GM12878 (cell line): Measurements from ENCODE around the gene PPP1R13L. TPM values are rescaled to one million over a fixed set of nuclear protein-coding genes. Genes with fewer than 3 reads are reported as not detected.

Experiments
- CREM ChIP-seq: IDR thresholded peaks from 2 replicates; pipeline ENCODE4 v1.6.1; 2014; ENCODE audit warnings: antibody characterized with exemption, low read depth
- KAT2A ChIP-seq: conservative IDR thresholded peaks from 2 replicates; pipeline ENCODE4 v1.6.1; 2011; ENCODE audit warnings: low read depth, low read length; ENCODE audit not compliant: control insufficient read depth
- LARP7 ChIP-seq: fragments of 450-650 bp; IDR thresholded peaks from 2 replicates; pipeline ENCODE4 v1.6.1; 2017; ENCODE audit warnings: mild to moderate bottlenecking
- MEF2B ChIP-seq: fragments of 450-650 bp; IDR thresholded peaks from 2 replicates; pipeline ENCODE4 v1.6.1; 2018; ENCODE audit warnings: mild to moderate bottlenecking, moderate library complexity; ENCODE audit not compliant: partially characterized antibody, poor library complexity, severe bottlenecking
- PRDM15 ChIP-seq: fragments of 450-650 bp; formaldehyde crosslinking; IDR thresholded peaks from 2 replicates; pipeline ENCODE4 v1.4.0; 2020; ENCODE audit warnings: mild to moderate bottlenecking, moderate library complexity
- polyA plus RNA-seq, 11 experiments: library from polyadenylated mRNA; depleted of rRNA in 4 of 11; unstranded in 6 of 11; stranded (reverse) in 5 of 11; fragments of >200 nt; fragmentation: Nextera tagmentation in 4 of 11; fragmentation: Illumina TruSeq in 1 of 11; extraction: Ambion mirVana in 4 of 11; extraction: Trizol in 1 of 11; gene quantifications; 1 replicate in 1 of 11; 2 replicates in 10 of 11; pipeline versions ENCODE4 v1.2.1 to v1.2.3, GENCODE V29; 2011 to 2016; ENCODE audit warnings: inconsistent platforms in 2 of 11, missing spikeins in 2 of 11, low read depth in 1 of 11
- total RNA-seq, 4 experiments: library from RNA; depleted of rRNA in 3 of 4; stranded (reverse); fragments of >200 nt in 3 of 4; fragmentation: Illumina TruSeq in 1 of 4; extraction: Trizol in 1 of 4; gene quantifications; 2 replicates each; pipeline versions ENCODE4 v1.2.1 to v1.2.3, GENCODE V29; 2013 to 2021
- TF ChIP-seq, protein P1 (sequence below): fragments of 450-650 bp; IDR thresholded peaks from 2 replicates; pipeline ENCODE4 v1.6.1; 2014; ENCODE audit warnings: mild to moderate bottlenecking

The PPP1R13L gene
- total and polyA plus RNA-seq, 10 of the 15 experiments (the other 5 are each of a cell fraction or from before 2014, with no cell fraction given), result 0.40 to 10.0 (median 2.5) TPM

GRCh38 chr19:45403272-45403671 lies 1.6 kb downstream of the PPP1R13L start (continued):
- TF ChIP-seq PRDM15 (CRISPR knock-in tag) (no peak), CREM (no peak), KAT2A (no peak), MEF2B (no peak), LARP7 (no peak)
- TF ChIP-seq, protein P1, sequence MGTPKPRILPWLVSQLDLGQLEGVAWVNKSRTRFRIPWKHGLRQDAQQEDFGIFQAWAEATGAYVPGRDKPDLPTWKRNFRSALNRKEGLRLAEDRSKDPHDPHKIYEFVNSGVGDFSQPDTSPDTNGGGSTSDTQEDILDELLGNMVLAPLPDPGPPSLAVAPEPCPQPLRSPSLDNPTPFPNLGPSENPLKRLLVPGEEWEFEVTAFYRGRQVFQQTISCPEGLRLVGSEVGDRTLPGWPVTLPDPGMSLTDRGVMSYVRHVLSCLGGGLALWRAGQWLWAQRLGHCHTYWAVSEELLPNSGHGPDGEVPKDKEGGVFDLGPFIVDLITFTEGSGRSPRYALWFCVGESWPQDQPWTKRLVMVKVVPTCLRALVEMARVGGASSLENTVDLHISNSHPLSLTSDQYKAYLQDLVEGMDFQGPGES, result no peak
- TF ChIP-seq, all 136 proteins: peak for 0
